HG02623 (cell line): Measurements from ENCODE around the gene NSG2.

Experiments used
- ATAC-seq: cut with Tn5 transposase; IDR thresholded peaks from one replicate; pipeline ENCODE4 v1.9.1; 2021; ENCODE audit warnings: moderate library complexity; ENCODE audit not compliant: unreplicated experiment

The NSG2 gene

DNA sequence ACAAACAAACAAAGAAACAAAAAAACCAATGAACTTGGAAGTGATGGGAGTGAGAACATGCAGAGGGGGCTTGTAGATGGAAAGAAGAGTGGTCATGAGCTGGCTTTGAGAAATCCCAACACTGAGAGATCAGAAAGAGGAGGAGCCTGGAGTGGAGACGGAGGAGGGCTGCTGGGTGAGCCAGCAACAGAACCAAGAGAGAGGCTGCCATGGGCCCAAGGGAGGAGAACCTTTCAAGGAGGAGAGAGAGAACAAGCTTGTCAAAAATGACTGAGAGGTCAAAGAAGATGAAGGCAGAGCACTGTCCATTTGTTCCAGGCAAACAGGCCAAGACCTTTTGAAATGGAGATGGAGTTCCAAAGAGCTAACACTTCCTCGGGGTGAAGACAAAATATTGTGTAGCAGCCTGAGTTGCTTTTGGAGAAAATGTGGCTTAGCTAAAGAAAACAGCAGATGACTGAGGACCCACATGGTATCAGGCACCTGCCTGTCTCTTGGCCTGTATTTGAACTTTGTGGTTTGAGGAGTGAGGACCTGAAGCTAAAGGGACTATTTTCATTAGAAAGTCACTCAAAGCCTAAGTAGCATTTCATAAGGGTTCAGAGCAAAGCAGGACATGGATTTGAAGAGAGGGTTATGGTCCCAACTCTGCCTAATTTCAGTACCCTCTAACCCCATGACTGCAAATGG is 13.1 kb downstream of the NSG2 start:
- ATAC-seq, result no peak

- ATAC-seq, result no peak
These were observed 13.7 kb downstream of the NSG2 start for GRCh38 chr5:174059247-174059646.

DNA sequence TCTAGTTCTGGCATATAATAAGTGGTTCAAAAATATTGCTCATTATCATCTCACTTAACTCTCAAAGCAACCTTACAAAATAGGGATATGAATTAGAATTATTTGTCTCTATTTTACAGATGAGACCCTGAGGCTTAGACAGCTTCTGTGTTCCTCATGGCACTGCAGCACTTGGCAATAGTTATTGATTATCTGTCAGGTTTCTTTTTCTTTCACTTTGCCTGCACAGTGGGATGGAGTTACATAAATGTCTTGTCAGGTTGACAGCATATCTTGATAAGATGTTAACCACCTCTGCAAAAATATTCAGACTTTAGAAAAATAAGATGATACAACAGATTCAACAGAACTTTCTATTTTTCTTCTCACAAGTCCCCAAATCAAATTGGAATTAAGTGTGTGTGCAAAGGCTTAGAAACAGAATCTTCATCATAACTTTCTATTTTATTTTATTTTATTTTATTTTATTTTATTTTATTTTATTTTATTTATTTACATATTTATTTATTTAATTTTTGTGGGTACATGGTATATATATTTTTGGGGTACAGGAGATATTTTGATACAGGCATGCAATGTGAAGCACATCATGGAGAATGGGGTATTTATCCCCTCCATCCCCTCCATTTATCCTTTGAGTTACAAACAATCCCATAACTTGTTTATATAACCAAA is 17.7 kb downstream of the NSG2 start:
- ATAC-seq, result no peak

DNA sequence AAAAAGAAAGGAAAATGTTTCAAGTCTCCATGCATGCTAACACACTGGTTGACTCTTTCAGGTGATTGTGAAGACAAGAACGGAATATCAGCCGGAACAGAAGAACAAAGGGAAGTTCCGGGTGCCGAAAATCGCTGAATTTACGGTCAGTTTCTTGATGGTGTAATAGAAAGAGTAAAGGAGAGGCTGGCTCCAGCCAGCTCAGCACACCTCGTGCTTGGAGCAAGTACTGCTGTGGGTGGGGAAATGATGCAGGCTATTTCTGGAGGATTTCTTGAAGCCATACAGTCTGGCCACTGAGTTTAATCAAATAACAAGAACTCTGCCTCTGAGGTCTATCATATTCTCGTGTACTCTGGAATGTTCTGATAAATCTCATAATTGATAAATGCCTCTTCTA is 18.7 kb downstream of the NSG2 start:
- ATAC-seq, result no peak

DNA sequence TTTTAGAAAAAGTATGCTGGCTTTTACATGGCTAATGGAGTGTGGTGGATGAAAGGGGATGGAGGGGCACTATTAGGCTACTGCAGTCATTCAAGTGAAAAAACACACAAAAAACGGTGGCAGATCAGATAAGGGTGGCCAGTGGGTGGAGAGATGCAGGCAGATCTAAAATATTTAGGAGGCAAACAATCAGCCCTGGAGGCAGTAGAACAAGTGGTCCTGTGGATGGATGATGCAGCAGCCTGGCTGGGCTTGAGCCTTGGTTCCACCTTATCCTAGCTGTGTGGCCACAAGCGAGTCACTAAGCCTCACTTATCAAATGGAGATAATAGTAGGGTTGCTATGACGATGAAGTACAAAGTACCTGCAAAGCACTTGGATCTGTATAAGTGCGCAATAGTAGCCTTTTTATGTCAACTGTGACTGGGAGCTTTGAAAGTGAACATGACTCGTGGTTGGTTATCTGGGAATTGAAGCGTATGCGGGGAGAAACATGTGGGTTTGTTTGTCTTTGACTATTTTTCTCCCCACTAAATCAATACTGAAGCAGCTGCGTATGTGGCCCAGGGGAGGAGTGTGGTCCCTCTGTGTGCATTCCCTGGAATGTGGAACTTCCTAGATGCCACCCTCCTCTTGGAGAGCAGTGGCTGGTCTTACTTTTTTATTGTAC is 20.2 kb downstream of the NSG2 start:
- no peak for ATAC-seq

DNA sequence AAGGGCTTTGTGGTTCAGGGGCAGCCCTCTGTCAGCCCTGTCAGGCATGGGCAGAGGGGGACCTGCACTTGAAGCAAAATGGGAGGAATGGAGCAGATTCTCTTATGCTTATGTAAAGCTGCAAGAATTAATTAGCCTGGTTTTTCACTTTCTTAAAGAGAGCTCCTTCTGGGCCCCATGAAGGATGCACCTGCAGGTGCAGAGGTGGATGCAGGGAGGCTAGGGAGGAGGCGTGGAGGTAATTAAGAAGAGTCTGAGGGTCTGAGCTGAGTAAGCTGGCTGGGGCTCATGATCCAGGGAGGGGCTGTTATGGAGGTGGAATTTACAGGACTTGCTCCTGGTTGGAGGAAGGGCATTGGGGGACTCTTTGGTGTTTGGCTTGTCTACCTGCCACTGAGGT is 22.0 kb downstream of the NSG2 start:
- no peak for ATAC-seq

DNA sequence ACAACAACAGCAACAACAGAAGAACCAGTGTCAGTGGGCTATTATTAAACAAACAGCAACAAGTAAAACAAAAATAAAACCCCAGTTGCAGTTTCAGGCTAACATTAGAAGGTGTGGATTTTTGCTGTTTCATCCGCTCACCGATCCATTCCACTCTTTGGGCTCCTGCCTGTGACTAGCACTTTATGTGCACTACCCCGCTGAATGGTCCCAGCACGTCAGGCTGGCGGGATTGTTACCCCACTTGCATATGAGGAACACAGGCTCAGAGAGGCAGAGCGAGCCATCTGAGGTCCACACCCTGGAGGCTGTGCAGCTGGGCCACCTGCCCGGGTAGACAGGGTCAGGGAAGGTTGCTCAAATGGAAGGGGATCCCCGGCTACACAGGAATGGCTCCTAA is 26.0 kb downstream of the NSG2 start:
- no peak for ATAC-seq

DNA sequence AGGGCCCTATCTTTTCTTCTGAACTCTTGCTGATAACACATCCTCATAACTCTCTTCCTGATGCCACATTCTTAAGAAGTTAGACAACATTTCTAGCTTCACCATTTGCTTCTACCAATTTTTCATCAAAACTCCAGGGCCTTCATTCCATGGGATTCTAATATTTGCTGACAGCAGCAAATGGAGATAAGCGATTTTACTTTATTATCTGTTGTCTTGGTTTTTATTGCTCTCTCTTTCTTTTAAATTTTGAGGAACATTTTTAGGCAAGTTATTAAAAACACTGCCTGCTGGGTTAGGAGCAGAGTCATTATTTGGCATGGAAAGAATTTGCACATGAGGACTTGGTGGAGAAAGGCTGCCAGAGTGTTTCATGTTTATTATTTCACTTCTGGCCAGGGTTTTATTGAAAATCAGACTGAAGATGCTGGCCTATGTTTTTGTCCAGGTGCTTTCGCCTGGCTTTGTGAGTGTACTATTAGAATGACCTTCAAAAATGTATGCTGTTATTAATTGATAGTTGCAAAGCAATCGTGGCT is 27.7 kb downstream of the NSG2 start:
- ATAC-seq, result no peak

GRCh38 chr5:174074369-174074768 is 28.9 kb downstream of the NSG2 start:
- ATAC-seq, result no peak

- no peak for ATAC-seq
These were observed 32.9 kb downstream of the NSG2 start for GRCh38 chr5:174078416-174078815.

GRCh38 chr5:174082286-174082685 is 36.8 kb downstream of the NSG2 start:
- no peak for ATAC-seq

DNA sequence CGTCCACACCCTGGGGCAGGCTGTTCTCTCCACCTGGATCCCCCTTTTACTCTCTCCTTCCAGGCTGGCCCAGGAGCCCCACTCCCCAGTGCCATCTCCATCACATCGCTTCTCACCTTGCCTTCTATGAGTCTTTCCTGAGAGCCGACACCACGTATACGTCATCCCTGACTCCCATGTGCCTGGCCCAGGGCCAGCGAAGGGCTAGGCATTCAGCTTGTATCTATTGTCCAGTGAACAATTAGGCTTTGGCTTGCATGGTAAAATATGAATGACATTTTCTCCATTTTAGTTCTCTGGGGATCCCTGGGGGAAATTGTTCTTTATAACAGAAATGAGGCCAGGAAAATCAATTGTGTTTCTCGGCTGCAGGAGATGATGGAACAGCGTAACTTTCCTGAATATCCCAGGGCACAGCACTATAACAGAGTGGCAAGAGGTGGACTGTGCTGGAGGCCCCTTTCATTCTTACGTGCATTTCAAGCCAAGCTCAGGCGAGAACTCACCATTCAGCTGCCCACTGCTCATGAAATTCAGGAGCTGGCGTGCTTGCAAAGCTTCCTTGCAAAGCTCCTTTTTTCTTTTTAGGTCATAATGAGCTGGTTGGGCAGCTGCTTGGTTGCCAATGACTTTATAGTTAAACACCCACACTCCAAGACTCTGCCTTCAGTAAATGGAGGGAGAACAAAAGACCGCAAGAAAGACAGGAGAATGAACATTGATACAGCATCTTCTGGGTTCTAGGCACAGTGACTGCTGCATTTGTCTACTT is 37.7 kb downstream of the NSG2 start:
- ATAC-seq, result no peak

DNA sequence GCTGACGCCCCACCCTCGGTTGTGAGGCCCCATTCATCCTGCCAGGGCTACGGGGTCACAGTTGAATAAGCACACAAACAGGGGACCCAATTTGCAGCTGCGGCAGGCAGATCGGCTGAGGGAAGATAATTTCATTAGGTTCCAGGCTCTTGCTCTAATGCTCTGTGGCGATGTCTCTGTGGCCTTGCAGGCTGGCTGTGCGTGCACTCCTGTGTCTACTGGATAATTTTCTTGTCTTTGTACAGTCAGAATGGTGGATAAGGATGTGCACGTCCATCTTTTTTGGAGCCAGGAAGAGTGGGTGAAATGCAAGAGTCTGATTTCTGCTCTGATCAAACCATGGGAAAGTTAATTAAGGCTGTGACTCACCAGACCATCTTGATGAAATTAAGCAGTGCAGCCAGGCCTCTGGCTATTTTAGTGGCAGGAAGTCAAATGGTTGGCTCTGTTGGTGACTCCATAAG is 39.2 kb downstream of the NSG2 start:
- ATAC-seq, result no peak

DNA sequence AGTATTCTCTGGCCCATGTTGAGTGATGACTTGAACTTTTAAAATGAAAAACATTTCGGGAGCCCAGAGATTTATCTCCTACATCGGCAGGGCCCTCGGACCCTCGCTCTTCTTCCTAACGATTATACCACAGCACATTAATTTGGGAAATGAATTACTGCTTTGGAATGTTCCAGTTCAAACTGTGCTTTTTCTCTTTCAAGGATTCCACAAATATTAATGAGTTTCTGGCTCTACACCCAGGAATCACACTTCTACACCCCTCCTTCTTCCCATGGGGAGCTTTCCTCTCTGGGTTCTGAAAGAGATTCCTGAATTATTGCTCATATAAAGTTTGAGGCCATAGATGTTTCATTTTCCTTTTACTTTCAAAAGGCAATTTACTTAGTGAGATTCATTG is 41.2 kb downstream of the NSG2 start:
- no peak for ATAC-seq

DNA sequence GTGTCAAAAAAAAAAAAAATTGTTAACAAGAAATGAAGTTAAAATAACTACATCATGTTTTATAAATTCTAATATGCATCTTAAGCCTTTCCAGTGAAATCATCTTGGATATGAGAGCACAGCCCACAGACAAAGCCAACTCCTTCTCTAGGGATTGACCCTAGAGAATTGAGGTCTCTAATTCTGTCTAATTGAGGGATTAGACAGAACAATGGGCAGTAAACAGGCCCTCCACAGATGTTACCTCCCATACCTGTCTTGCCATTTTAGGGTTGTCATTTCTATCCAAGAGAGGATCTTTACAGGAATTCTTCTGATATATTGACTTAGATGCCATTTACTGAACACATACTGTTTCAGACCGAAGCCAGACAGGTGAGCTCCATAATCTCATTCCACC is 42.3 kb downstream of the NSG2 start:
- ATAC-seq, result no peak

DNA sequence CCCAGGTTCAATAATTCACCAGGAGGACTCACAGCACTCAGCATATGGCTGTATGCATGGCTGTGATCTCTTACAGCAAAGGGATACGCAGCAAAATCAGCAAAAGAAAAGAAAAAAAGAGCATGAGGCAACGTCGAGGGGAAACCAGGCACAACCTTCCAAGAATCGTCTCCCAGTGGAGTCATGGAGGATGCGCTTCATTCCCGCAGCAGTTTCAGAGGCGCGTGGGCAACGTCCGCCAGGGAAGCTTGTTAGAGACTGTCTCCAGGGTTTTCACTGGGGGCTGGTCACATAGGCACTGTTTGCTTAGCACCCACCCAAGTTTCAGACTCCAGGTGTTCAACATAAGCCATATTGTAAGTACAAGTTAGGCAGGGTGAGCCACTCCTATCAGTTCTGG is 44.6 kb downstream of the NSG2 start:
- no peak for ATAC-seq

DNA sequence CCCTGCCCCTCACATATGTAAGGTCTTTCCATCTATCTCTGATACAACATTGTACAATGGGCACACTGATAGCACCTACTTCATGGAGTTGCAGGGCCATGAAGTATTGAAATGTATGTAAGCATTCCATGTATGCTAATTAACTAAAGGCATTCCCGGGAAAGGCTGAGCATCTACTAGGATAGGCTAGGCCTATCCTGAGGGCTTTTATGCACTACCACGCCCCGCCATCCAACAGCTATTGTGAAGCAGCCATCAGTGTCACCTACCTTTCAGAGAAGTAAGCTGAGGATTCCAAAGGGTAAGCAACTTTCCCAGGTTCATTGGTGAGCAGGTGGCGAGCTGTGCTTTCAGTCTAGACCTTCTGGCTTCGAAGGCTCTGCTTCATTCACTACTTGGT is 47.6 kb downstream of the NSG2 start:
- no peak for ATAC-seq

GRCh38 chr5:174094857-174095606 is 49.5 kb downstream of the NSG2 start:
- ATAC-seq, result no peak

DNA sequence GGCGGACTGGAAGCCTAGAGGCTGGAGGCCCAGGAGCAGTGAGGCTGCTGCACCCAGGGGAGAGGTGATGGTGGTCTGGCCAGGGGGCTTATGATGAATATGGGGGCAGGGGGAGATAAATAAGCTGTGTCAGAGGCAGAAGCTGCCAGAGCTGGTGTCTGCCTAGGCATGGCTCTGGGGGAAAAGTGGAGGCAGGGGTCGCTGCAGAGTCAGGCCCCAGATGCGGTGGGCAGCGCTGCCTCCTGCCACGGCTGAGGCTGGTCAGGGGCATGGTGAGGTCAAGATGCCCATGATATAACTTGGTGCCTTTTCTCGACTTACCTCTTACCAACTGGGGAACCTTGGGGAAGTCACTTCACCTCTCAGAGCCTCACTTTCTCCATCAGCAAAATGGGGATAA is 51.1 kb downstream of the NSG2 start:
- ATAC-seq, result no peak

DNA sequence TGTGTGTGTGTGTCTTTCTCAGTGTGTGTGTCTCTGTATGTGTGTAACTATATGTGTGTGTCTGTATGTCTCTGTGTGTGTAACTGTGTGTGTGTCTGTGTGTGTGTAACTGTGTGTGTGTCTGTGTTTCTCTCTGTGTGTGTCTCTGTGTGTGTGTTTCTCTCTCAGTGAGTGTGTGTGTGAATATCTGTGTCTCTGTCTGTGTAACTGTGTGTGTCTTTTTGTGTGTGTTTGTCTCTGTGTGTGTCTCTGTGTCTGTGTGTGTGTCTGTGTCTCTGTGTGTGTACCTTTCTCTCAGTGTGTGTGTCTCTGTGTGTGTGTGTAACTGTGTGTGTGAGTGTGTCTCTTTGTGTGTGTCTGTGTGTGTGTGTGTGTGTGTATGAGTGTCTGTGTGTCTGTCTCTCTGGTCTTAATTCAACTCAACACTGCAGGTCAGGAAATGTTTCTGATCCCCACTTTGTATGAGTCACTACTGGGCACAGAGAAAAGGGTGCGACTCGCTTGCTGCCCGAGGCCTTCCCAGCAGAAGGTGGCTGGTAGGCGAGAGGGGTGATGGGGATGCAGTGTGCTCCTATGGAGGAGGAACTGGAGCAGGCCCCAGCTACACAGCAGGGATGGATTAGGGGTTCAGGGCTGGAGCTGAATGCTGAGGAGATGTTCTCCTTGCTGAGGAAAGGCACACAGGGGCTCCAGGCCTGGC is 52.1 kb downstream of the NSG2 start:
- ATAC-seq, result no peak
